HEK293T (cell line): ENCODE results near the gene BICDL1.
"Not testable (repeated sequence)": the region's sequence is repeated elsewhere in the genome, so short reads cannot be mapped to it uniquely, and the experiment has no call there.

Source experiments
- CTCF ChIA-PET: fragments of 350-600 bp; formaldehyde crosslinking; extraction: SDS; loops from one replicate; lab custom pipeline; 2021; ENCODE audit warnings: antibody characterized with exemption, inconsistent platforms; lab: Yijun Ruan, JAX
- POLR2A ChIA-PET: fragments of 350-600 bp; formaldehyde crosslinking; extraction: SDS; loops from one replicate; lab custom pipeline; 2020; ENCODE audit warnings: antibody characterized with exemption, inconsistent platforms; lab: Yijun Ruan, JAX
- DNase-seq: peaks from one replicate; pipeline ENCODE4 v3.0.0; 2012; ENCODE audit warnings: mixed read lengths; ENCODE audit errors: extremely low spot score
- ARNT ChIP-seq: fragments of 450-650 bp; IDR thresholded peaks from 2 replicates; pipeline ENCODE4 v1.6.1; 2017; ENCODE audit warnings: mild to moderate bottlenecking
- BHLHE40 ChIP-seq: fragments of 450-650 bp; IDR thresholded peaks from 2 replicates; pipeline ENCODE4 v1.6.1; 2016; ENCODE audit warnings: mild to moderate bottlenecking, moderate library complexity, borderline replicate concordance
- CTBP1 ChIP-seq: fragments of 450-650 bp; IDR thresholded peaks from 2 replicates; pipeline ENCODE4 v1.6.1; 2016; ENCODE audit warnings: borderline replicate concordance
- ELF4 ChIP-seq: fragments of 450-650 bp; IDR thresholded peaks from 2 replicates; pipeline ENCODE4 v1.6.1; 2017; ENCODE audit warnings: antibody characterized with exemption
- FOXA1 ChIP-seq: fragments of 450-650 bp; IDR thresholded peaks from 2 replicates; pipeline ENCODE4 v1.6.1; 2016; ENCODE audit warnings: mild to moderate bottlenecking
- FOXK2 ChIP-seq: fragments of 450-650 bp; IDR thresholded peaks from 2 replicates; pipeline ENCODE4 v1.6.1; 2016; ENCODE audit warnings: mild to moderate bottlenecking
- FOXM1 ChIP-seq: fragments of 450-650 bp; IDR thresholded peaks from 2 replicates; pipeline ENCODE4 v1.6.1; 2017; ENCODE audit warnings: mild to moderate bottlenecking, borderline replicate concordance
- HDGF ChIP-seq: fragments of 450-650 bp; IDR thresholded peaks from 2 replicates; pipeline ENCODE4 v1.6.1; 2017; ENCODE audit warnings: antibody characterized with exemption, borderline replicate concordance
- L3MBTL2 ChIP-seq: fragments of 450-650 bp; conservative IDR thresholded peaks from 2 replicates; pipeline ENCODE4 v1.6.1; 2016; ENCODE audit warnings: mild to moderate bottlenecking
- LEF1 ChIP-seq: fragments of 450-650 bp; IDR thresholded peaks from 2 replicates; pipeline ENCODE4 v1.6.1; 2017; ENCODE audit warnings: mild to moderate bottlenecking, borderline replicate concordance
- NFRKB ChIP-seq: fragments of 450-650 bp; IDR thresholded peaks from 2 replicates; pipeline ENCODE4 v1.6.1; 2016; ENCODE audit warnings: mild to moderate bottlenecking, moderate library complexity
- PKNOX1 ChIP-seq: fragments of 450-650 bp; IDR thresholded peaks from 2 replicates; pipeline ENCODE4 v1.6.1; 2016
- SP1 ChIP-seq: fragments of 450-650 bp; IDR thresholded peaks from 2 replicates; pipeline ENCODE4 v1.6.1; 2017
- SUZ12 ChIP-seq: fragments of 450-650 bp; IDR thresholded peaks from 2 replicates; pipeline ENCODE4 v1.6.1; 2016; ENCODE audit warnings: mild to moderate bottlenecking
- TARDBP ChIP-seq: fragments of 450-650 bp; IDR thresholded peaks from 2 replicates; pipeline ENCODE4 v1.6.1; 2016
- ZNF384 ChIP-seq: fragments of 450-650 bp; IDR thresholded peaks from 2 replicates; pipeline ENCODE4 v1.6.1; 2016

BICDL1 gene

DNA sequence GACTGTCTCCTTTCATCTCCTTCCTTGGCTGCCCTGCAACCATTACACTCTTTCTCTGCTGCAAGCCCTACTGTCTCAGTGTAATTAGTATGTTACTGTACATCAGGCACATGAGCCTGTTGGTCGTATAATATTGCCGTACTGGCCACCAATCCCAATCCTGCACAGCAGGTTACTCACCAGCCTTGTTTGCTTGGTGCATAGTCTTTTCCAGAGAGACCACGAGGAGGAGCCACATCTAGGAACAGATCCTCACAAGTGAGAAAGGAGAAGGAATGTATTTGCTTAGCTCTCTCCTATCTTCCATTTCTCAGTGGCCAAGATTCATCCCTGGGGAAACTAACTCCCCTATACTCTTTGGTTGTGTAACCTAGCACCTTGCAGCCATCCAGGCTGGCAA lies 33.0 kb upstream of the BICDL1 start:
- ChIA-PET POLR2A (no interaction called here), CTCF (no interaction called here)
- DNase-seq, result no peak
- no peak for TF ChIP-seq FOXA1
- no peak for TF ChIP-seq SP1
- TF ChIP-seq FOXK2, result no peak
- TF ChIP-seq HDGF, result no peak
- no peak for TF ChIP-seq CTBP1
- no peak for TF ChIP-seq TARDBP
- TF ChIP-seq NFRKB, result no peak
- no peak for TF ChIP-seq FOXM1
- TF ChIP-seq ZNF384, result no peak
- no peak for TF ChIP-seq ELF4
- TF ChIP-seq SUZ12, result no peak

GRCh38 chr12:119957135-119957534 lies 31.9 kb upstream of the BICDL1 start:
- ChIA-PET POLR2A (no interaction called here), CTCF (no interaction called here)
- TF ChIP-seq ELF4 (no peak), L3MBTL2 (no peak), NFRKB (no peak)
- DNase-seq, result no peak

GRCh38 chr12:119959435-119959834 lies 29.6 kb upstream of the BICDL1 start:
- DNase-seq, result no peak
- no peak for TF ChIP-seq SP1
- TF ChIP-seq L3MBTL2, result no peak
- no peak for TF ChIP-seq ELF4
- TF ChIP-seq ARNT, result no peak
- no peak for TF ChIP-seq FOXA1
- TF ChIP-seq FOXM1, result no peak
- no peak for TF ChIP-seq BHLHE40
- no peak for TF ChIP-seq TARDBP
- TF ChIP-seq FOXK2, result no peak
- no peak for TF ChIP-seq ZNF384
- TF ChIP-seq SUZ12, result no peak
- TF ChIP-seq NFRKB, result no peak
- no peak for TF ChIP-seq PKNOX1
- TF ChIP-seq CTBP1, result no peak
- TF ChIP-seq HDGF, result no peak
- TF ChIP-seq LEF1, result no peak
- CTCF ChIA-PET, result no interaction called here
- POLR2A ChIA-PET, result no interaction called here

DNA sequence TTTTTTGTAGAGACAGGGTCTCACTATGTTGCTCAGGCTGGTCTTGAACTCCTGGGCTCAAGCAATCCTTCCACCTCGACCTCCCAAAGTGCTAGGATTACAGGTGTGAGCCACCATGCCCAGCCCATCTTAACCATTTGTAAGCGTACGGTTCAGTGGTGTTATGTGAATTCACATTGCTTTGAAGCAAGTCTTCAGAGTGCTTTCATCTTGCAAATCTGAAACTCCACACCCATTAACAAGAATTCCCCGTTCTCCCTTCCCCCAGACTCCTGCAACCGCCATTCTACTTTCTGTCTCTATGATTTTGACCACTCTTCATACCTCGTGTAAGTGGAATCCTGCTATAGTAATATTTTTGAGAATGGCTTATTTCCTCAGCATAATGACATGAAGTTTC lies 24.9 kb upstream of the BICDL1 start:
- POLR2A ChIA-PET, result no interaction called here
- DNase-seq, result no peak

DNA sequence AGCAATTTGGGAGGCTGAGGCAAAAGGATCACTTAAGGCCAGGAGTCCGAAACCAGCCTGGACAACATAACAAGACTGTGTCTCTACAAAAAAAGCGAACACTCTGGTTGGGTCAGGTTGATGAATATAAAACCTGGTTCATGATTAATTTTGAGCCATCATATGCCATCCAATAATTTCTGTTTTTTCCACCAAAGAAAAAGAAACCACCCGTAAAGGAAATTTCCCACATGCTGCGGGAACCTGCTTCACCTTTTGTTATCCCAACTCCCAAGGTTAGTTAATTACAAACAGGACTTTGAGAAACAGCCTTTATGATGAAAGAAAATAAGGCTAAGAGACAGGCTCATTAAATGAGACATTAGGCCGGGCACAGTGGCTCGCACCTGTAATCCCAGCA lies 24.1 kb upstream of the BICDL1 start:
- TF ChIP-seq CTBP1, result no peak
- no peak for TF ChIP-seq BHLHE40
- TF ChIP-seq ARNT, result no peak
- DNase-seq, result no peak
- ChIA-PET CTCF (interaction anchor here (0.5 kb wide), 1 partner anchor 402 kb away, joined by 4 read pairs; no protein-coding TSS in a partner anchor), POLR2A (no interaction called here)

More for the DNA sequence above, 24.9 kb upstream of the BICDL1 start:
- CTCF ChIA-PET, result interaction anchor here (0.5 to 0.6 kb wide), 2 partner anchors 120 to 403 kb away, joined by 3 to 4 read pairs; no protein-coding TSS in a partner anchor
- TF ChIP-seq HDGF (no peak), ELF4 (no peak), L3MBTL2 (no peak), FOXA1 (no peak)

DNA sequence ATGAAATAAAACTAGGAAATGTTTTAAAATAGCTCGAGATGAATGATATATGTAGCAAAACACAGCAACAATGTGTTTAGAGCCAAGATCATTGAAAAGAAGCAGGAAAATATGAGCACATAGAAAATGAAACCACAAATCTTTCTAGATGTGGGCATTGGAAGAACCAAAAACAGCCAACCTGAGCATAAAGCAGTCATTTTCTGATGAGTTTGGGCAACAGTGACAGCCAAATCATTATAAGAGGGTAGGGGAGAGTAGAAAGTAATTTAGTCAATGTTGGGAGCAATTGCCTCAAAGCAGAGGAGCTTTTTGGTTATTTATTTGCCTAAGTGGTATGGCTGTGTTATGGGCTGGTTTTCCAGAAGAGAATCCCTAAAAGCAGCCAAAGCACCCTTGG lies 8.8 kb upstream of the BICDL1 start:
- TF ChIP-seq ELF4, result no peak
- no peak for TF ChIP-seq SUZ12
- TF ChIP-seq TARDBP, result no peak
- no peak for TF ChIP-seq SP1
- no peak for TF ChIP-seq L3MBTL2
- TF ChIP-seq BHLHE40, result no peak
- DNase-seq, result no peak
- ChIA-PET POLR2A (no interaction called here), CTCF (no interaction called here)

GRCh38 chr12:119980702-119981101 lies 8.3 kb upstream of the BICDL1 start:
- DNase-seq, POLR2A ChIA-PET, CTCF ChIA-PET: not testable (repeated sequence)

GRCh38 chr12:119989361-119989730 lies 310 bp downstream of the BICDL1 start:
- TF ChIP-seq PKNOX1, result no peak
- TF ChIP-seq HDGF, result no peak
- TF ChIP-seq SUZ12, result no peak
- no peak for TF ChIP-seq TARDBP
- no peak for TF ChIP-seq ELF4
- TF ChIP-seq CTBP1, result no peak
- TF ChIP-seq FOXM1, result no peak
- no peak for TF ChIP-seq SP1
- no peak for TF ChIP-seq L3MBTL2
- CTCF ChIA-PET, result no interaction called here
- peak; percentile 62 for DNase-seq
- POLR2A ChIA-PET, result interaction anchor here (0.6 kb wide), 1 partner anchor 212 kb away, joined by 3 read pairs; no protein-coding TSS in a partner anchor
